H54 (cell line): ENCODE measurements around the gene SURF1.
"Not testable (repeated sequence)": the region's sequence is repeated elsewhere in the genome, so short reads cannot be mapped to it uniquely, and the experiment has no call there.

Source experiments
- DNase-seq: peaks from one replicate; pipeline ENCODE4 v3.0.0; 2011; ENCODE audit warnings: low spot score, mixed read lengths; ENCODE audit not compliant: insufficient read length
- FAIRE-seq: peaks from 3 replicates; lab custom pipeline; 2011; peaks lifted over from hg19 to GRCh38; lab: Jason Lieb, UNC
- POLR2A ChIP-seq: IDR thresholded peaks from 2 replicates; pipeline ENCODE4 v1.6.1; 2011; ENCODE audit warnings: low read depth, mild to moderate bottlenecking, low read length

Gene SURF1

GRCh38 chr9:133320421-133320881, 35.8 kb downstream of the SURF1 start:
- FAIRE-seq = no peak
- no peak for TF ChIP-seq POLR2A

GRCh38 chr9:133317551-133317950, 38.7 kb downstream of the SURF1 start:
- not testable (repeated sequence) for DNase-seq, FAIRE-seq

More at GRCh38 chr9:133320421-133320881, 35.8 kb downstream of the SURF1 start:
- DNase-seq = no peak

GRCh38 chr9:133315997-133316396, 40.3 kb downstream of the SURF1 start:
- FAIRE-seq (no peak), DNase-seq (no peak)
- TF ChIP-seq POLR2A = no peak

GRCh38 chr9:133309608-133310007, 46.7 kb downstream of the SURF1 start:
- no peak for TF ChIP-seq POLR2A
- no peak for DNase-seq
- FAIRE-seq = no peak

GRCh38 chr9:133307301-133307700, 49.0 kb downstream of the SURF1 start:
- FAIRE-seq (no peak), DNase-seq (no peak)
- no peak for TF ChIP-seq POLR2A

GRCh38 chr9:133306242-133307204, 49.8 kb downstream of the SURF1 start:
- TF ChIP-seq POLR2A = no peak
- DNase-seq (peak; percentile 58), FAIRE-seq (peak; percentile 11)

GRCh38 chr9:133305731-133306130, 50.6 kb downstream of the SURF1 start:
- TF ChIP-seq POLR2A = no peak
- DNase-seq (no peak), FAIRE-seq (no peak)

GRCh38 chr9:133304477-133305377, 51.6 kb downstream of the SURF1 start:
- no peak for TF ChIP-seq POLR2A
- FAIRE-seq (no peak), DNase-seq (no peak)

GRCh38 chr9:133304158-133304470, 52.2 kb downstream of the SURF1 start:
- FAIRE-seq (no peak), DNase-seq (no peak)
- no peak for TF ChIP-seq POLR2A

- DNase-seq (no peak), FAIRE-seq (no peak)
- TF ChIP-seq POLR2A = no peak
Measured at GRCh38 chr9:133303266-133304157, 52.8 kb downstream of the SURF1 start.
